ENCODE results near the gene JARID2.

DNA sequence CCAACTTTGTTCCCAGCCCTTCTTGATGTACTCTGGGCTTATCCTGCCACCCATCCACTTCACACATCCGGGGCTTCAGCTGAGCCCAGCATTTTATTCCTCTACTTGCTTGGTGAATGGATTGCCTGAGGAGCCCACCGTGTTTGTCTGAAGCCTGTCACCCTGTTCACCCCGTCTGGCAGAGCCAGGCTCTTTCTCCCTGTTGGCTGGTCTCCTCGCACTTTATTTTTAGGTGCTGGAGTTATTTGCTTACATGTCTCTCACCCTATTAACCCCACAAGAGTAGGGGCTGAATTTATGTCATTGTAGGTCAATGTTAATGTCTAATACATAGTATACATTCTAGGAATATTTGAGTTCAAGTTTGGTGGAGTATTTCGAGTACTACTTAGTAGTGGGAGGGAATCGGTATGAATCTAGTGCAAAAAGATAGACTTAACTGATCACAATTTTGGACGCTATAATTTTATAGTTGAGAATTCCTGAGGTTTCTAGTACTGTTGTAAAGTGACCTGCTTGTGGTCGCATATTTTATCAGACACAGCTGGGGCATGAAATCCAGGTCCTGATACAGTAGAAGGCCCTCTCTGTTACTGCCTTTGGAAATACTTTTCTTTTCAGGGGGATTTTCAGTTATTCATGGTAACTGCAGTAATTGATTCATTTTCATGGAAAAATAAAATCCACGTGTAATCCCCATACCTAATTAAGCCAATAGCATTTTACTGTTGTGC is 10.8 kb downstream of the JARID2 start:
- TF ChIP-seq GATA3 (IDR thresholded peaks at IDR 0.05; ENCODE audit: low read depth, low read length) (no peak), GATA2 (IDR thresholded peaks at IDR 0.05; ENCODE audit: low read depth, low read length) (no peak)

Measured in SH-SY5Y (cell line).